GM18861 (cell line): ENCODE results near the gene MPHOSPH8.
"Not testable (repeated sequence)": the region's sequence is repeated elsewhere in the genome, so short reads cannot be mapped to it uniquely, and the experiment has no call there.

Experiments
- ATAC-seq: cut with Tn5 transposase; IDR thresholded peaks from one replicate; pipeline ENCODE4 v1.9.1; 2021; ENCODE audit not compliant: unreplicated experiment

MPHOSPH8 gene

GRCh38 chr13:19624265-19624664, 9.2 kb upstream of the MPHOSPH8 start:
- ATAC-seq, result no peak

DNA sequence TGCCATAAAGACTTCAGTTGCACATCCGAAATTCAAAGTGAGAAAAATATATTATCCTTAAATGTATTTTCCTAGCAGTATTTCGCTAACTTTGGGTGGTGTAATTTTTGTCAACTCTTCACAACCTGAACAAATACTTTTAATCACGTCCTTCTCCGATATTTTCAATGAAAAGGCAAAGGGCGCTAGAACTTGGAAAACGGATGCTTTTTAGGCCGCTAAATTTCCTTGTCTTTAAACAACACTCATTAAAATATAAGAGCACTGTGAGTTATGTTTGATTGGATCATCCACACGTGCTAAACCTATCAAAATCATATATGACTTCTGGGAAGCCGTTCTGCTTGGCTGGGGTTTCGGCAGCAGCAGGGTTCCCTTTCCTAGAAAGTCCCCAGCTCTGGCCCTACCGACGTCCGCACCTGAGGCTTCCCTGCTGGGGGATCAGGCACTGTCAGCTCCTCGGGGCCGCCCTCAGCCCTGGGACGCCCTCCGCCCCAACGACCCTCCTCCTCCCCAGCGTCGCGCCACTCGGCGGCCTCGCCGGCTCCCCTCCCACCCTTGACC, 462 bp upstream of the MPHOSPH8 start:
- no peak for ATAC-seq

GRCh38 chr13:19634256-19634740, 839 bp downstream of the MPHOSPH8 start:
- no peak for ATAC-seq

GRCh38 chr13:19635926-19636325, 2.5 kb downstream of the MPHOSPH8 start:
- ATAC-seq, result not testable (repeated sequence)

DNA sequence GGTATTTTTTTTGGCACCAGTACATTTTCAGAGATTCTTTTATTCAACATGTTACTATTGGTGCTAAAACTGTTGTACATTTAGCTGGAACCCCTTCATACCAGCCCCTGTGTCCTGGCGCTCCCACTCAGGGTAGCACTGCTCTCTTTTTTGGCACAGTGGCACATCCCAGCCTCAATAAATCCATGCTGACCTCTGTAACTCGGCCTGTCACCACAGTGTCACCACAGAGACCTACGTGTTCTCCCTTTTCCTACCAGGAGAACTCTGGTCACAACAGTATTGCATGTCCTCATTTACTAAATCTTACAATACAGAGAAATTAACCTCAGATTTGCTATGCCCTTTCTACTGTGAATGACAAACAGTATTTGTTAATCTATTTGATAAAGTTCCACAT, 10.2 kb downstream of the MPHOSPH8 start:
- ATAC-seq, result no peak

GRCh38 chr13:19645000-19645399, 11.5 kb downstream of the MPHOSPH8 start:
- ATAC-seq, result no peak

DNA sequence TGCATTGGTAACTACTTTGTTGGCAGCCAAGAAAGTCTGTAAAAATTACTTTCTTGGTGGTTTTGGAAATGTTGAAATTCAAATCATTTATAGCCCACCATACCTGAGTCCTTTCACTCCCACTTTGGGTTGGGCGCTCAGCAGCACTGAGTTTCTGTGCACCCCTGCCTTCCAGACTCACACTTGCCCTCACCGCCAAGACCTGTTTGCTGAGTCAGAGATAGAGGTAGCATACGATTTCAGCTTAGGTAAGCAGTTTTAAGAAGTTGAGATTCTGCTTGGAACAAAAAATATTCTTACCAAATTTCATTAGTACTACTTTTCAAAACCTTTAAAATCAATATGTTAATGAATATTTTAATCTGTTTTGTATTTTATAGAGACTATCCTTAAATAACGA, 12.6 kb downstream of the MPHOSPH8 start:
- ATAC-seq, result no peak

GRCh38 chr13:19650742-19651141, 17.3 kb downstream of the MPHOSPH8 start:
- ATAC-seq, result no peak

DNA sequence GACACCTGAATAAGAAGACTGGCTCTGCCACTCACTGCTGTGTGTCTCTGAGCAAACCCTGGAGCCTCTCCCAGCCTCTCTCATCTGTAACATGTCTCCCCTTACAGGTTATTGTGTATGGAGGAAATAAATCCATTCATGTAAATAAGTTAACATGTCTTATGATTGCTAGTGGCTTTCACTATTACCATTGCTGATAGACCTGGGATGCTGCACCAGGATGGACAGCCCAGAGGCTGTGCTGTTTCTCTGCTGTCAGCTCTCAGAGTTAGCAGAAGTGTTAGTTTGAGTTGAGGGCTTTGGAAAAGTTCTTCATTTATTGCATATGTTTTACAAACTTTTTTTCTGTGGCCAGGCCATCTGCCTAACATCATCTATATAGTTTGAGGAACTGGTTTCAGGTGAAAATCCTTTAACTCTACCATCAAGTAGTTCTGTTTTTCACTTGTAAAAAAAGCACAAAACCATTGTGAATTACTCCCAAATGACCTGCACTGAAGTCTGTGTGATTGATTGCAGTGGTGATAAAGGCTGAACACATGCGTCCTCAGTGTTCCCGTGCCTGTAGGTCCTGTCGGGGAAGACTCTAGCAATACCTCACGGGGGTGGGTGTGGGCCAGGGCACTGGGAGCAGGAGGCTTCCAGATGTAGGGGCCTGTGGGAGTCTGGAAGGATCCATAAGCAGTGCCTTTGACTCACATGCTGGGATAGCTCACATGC, 24.6 kb downstream of the MPHOSPH8 start:
- no peak for ATAC-seq

DNA sequence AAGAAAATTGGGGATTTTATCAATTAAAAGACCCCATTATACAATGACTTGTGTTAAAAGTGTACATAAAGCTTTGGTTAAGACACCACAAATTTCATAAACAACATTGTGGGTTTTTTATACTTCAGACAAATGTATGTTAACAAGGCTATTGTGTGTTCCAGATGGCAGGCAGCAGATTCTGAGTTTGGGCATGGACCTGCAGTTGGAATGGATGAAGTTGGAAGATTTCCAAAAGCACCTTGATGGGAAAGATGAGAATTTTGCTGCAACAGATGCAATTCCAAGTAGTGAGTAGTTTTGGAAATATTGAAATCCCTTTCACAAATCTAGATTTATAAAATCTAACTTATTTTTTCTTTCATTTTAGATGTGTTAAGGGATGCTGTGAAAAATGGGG, 25.4 kb downstream of the MPHOSPH8 start:
- no peak for ATAC-seq

DNA sequence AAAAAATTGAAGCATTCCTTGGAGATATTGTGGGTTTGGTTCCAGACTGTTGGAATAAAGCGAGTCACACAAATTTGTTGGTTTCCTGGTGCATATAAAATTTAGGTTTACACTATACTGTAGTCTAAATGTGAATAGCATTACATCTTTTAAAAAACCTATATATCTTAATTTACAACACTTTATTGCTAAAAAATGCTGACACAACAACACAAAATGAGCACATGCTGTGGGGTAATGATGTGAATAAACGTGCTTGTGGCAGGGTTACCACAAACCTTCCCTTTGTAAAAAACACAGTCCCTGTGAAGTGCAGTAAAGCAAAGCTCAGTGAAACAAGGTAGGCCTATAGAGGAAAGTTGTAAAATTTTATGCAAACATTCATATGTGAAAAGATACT, 27.7 kb downstream of the MPHOSPH8 start:
- no peak for ATAC-seq

- no peak for ATAC-seq
These were observed 28.1 kb downstream of the MPHOSPH8 start for GRCh38 chr13:19661561-19661960.

DNA sequence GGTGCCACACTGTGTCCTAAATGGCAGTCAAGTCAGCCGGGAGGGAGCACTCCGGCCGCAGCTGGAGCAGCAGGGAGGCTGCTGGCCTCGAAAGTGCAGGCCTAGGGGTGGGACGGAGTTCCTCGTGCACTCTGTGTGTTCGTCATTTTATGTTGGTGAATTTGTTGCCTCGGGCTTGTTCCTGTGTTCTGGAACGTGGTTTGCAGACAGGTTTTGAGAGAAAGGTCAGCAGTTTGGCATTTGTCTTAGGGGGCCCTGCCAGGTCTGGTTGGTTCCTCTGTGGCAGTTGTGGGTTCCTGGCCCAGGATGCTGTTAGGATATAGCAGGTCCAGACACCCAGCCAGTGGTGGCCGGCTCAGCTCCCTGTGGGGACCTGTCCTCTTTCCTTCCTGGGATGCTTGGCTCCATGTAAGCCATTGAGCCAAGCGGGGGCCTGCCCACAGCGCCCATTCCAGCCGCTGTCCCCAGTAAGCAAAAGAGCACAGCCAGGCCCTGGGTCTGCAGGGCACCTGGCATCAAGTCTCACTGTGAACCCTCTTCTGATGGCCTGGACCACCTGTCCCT, 30.0 kb downstream of the MPHOSPH8 start:
- no peak for ATAC-seq

GRCh38 chr13:19664481-19665230, 31.2 kb downstream of the MPHOSPH8 start:
- ATAC-seq, result no peak

GRCh38 chr13:19665427-19665859, 32.0 kb downstream of the MPHOSPH8 start:
- ATAC-seq, result no peak

DNA sequence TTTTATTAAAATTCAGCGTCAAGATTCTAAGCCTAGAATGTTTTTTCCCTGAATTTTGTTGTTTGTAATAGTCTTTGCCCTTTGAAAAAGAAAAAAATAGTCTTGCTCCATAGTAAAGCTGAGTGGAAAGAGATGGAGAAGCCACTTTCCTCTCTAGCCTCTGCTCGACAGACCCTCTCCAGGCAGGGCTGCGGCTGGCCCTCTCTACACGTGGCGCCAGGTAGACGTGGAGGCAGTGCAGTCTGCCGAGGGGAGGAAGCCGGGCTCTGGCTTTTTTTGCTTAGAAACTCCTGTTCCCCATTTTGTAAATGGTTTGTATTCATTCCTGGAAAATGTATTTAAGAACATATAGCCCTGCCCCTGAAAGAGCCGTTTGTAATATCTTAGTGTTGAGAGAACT, 35.3 kb downstream of the MPHOSPH8 start:
- no peak for ATAC-seq

- ATAC-seq, result no peak
These were observed 36.7 kb downstream of the MPHOSPH8 start for GRCh38 chr13:19670147-19670546.

DNA sequence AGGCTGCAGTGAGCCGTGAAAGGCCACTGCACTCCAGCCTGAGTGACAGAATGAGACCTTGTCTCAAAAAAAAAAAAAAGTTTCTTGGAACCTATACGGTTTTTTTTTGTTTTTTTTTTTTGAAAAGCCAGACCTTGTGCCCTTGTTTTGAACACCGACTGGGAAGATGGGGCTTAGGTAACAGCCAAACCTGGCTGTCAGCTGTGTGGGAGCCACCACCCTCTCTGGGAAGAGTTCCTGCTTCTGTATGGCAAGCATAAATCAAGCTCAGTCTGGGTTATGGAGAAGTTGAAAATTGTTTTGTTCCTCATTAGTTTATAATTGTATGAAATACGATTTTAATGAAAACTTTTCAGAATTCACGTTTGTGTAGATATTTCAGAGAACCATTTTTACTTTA, 39.5 kb downstream of the MPHOSPH8 start:
- no peak for ATAC-seq

GRCh38 chr13:19673473-19674430, 40.3 kb downstream of the MPHOSPH8 start:
- no peak for ATAC-seq

- no peak for ATAC-seq
These were observed 41.4 kb downstream of the MPHOSPH8 start for GRCh38 chr13:19674898-19675297.

- no peak for ATAC-seq
These were observed 42.7 kb downstream of the MPHOSPH8 start for GRCh38 chr13:19676168-19676567.
